Stimulated activated CD8-positive, alpha-beta memory T cell treated with anti-CD3 and anti-CD28 coated beads, Interleukin-4, amount 100 ng/mL, for 4 hours (primary cell): Measurements from ENCODE around the gene GALNT18.

Experiments used
- DNase-seq, 2 donors: peaks; one replicate each; pipeline ENCODE4 v3.0.0-alpha.2; 2020; ENCODE audit warnings: low read depth in 2 of 2, low spot score in 1 of 2

GALNT18 gene

GRCh38 chr11:11624926-11625325 is 3.1 kb upstream of the GALNT18 start:
- no peak for DNase-seq

GRCh38 chr11:11624204-11624603 is 2.4 kb upstream of the GALNT18 start:
- no peak for DNase-seq

GRCh38 chr11:11622772-11623171 is 967 bp upstream of the GALNT18 start:
- DNase-seq: no peak

GRCh38 chr11:11622340-11622706 is 518 bp upstream of the GALNT18 start:
- no peak for DNase-seq

- no peak for DNase-seq
Observed at GRCh38 chr11:11620921-11621572, 758 bp downstream of the GALNT18 start.

GRCh38 chr11:11620173-11620920 is 1.5 kb downstream of the GALNT18 start:
- DNase-seq: no peak

GRCh38 chr11:11618973-11619435 is 2.8 kb downstream of the GALNT18 start:
- no peak for DNase-seq

GRCh38 chr11:11615086-11615485 is 6.7 kb downstream of the GALNT18 start:
- DNase-seq: no peak

- no peak for DNase-seq
Observed at GRCh38 chr11:11612439-11612838, 9.4 kb downstream of the GALNT18 start.

GRCh38 chr11:11611381-11611780 is 10.4 kb downstream of the GALNT18 start:
- DNase-seq: no peak

GRCh38 chr11:11608783-11609232 is 13.0 kb downstream of the GALNT18 start:
- DNase-seq: no peak

- DNase-seq: no peak
Observed at GRCh38 chr11:11607772-11608171, 14.0 kb downstream of the GALNT18 start.

GRCh38 chr11:11605821-11606450 is 15.9 kb downstream of the GALNT18 start:
- no peak for DNase-seq

- no peak for DNase-seq
Observed at GRCh38 chr11:11605181-11605580, 16.6 kb downstream of the GALNT18 start.

GRCh38 chr11:11604370-11604990 is 17.3 kb downstream of the GALNT18 start:
- no peak for DNase-seq

- DNase-seq: no peak
Observed at GRCh38 chr11:11602011-11602410, 19.8 kb downstream of the GALNT18 start.

- no peak for DNase-seq
Observed at GRCh38 chr11:11600288-11600687, 21.5 kb downstream of the GALNT18 start.

GRCh38 chr11:11598243-11598642 is 23.6 kb downstream of the GALNT18 start:
- DNase-seq: no peak

- DNase-seq: no peak
Observed at GRCh38 chr11:11594162-11594561, 27.6 kb downstream of the GALNT18 start.

GRCh38 chr11:11592146-11592684 is 29.6 kb downstream of the GALNT18 start:
- no peak for DNase-seq

- DNase-seq: no peak
Observed at GRCh38 chr11:11589437-11589836, 32.4 kb downstream of the GALNT18 start.
